H1 (cell line): ENCODE measurements around the gene RRAS2.
A peak's percentile ranks its signal among the peaks of the same experiment; 100 is the strongest.

Experiments
- CHD2 ChIP-seq: IDR thresholded peaks from 2 replicates; pipeline ENCODE4 v1.6.1; 2012; ENCODE audit warnings: low read length, improper control_type of control experiment
- CREB1 ChIP-seq: IDR thresholded peaks from 2 replicates; pipeline ENCODE4 v1.6.1; 2012; ENCODE audit warnings: inconsistent platforms
- CTCF ChIP-seq, 3 experiments: IDR thresholded peaks; 1 replicate in 2 of 3; 2 replicates in 1 of 3; pipeline versions ENCODE4 v1.5.1 to v1.6.1; 2011; ENCODE audit warnings: low read length in 3 of 3, mild to moderate bottlenecking in 3 of 3, inconsistent platforms in 2 of 3, low read depth in 1 of 3, moderate library complexity in 1 of 3; ENCODE audit not compliant: insufficient read depth in 1 of 3; ENCODE audit errors: control extremely low read depth in 1 of 3
- EP300 ChIP-seq, 2 experiments: IDR thresholded peaks; 1 replicate in 1 of 2; 2 replicates in 1 of 2; pipeline ENCODE4 v1.6.1; 2011 to 2012; ENCODE audit warnings: low read depth in 2 of 2, low read length in 2 of 2, mild to moderate bottlenecking in 2 of 2, borderline replicate concordance in 1 of 2, inconsistent platforms in 1 of 2, moderate library complexity in 1 of 2
- NANOG ChIP-seq: IDR thresholded peaks from 2 replicates; pipeline ENCODE4 v1.6.1; 2011; ENCODE audit warnings: low read length, low read depth, mild to moderate bottlenecking, inconsistent platforms; ENCODE audit not compliant: insufficient read depth, poor library complexity, severe bottlenecking
- SAP30 ChIP-seq: fragments of 300-600 bp; sonication (generic); IDR thresholded peaks from 2 replicates; pipeline ENCODE4 v1.7.1; 2012; ENCODE audit warnings: low read length, moderate library complexity, mild to moderate bottlenecking, inconsistent platforms; ENCODE audit not compliant: insufficient read depth, insufficient replicate concordance
- SP1 ChIP-seq: IDR thresholded peaks from 2 replicates; pipeline ENCODE4 v1.6.1; 2011; ENCODE audit warnings: low read depth, low read length
- SUZ12 ChIP-seq: fragments of 200-600 bp; sonication (generic); IDR thresholded peaks from 2 replicates; pipeline ENCODE4 v1.6.1; 2012; ENCODE audit warnings: mild to moderate bottlenecking, inconsistent platforms, low read length, moderate library complexity, mixed read lengths

GRCh38 chr11:14380947-14381561 lies 22.1 kb upstream of the RRAS2 start:
- TF ChIP-seq CTCF (IDR thresholded peaks at IDR 0.05; ENCODE audit: control extremely low read depth in 1 of 3, insufficient read depth in 1 of 3, low read depth in 1 of 3, low read length in 3 of 3) = no peak
- no peak for TF ChIP-seq CHD2
- TF ChIP-seq SUZ12 = peak; percentile 53; the same call in 1 of the 2 replicates
- TF ChIP-seq SP1 = no peak
- no peak for TF ChIP-seq CREB1
- TF ChIP-seq SAP30 = no peak
- no peak for TF ChIP-seq NANOG
- TF ChIP-seq EP300 (IDR thresholded peaks at IDR 0.05; ENCODE audit: borderline replicate concordance in 1 of 2, low read depth in 2 of 2, low read length in 2 of 2) = no peak
